ENCODE data around the gene VPS72. TPM values are rescaled to one million over a fixed set of nuclear protein-coding genes. Genes with fewer than 3 reads are reported as not detected.

The VPS72 gene
- total and polyA plus RNA-seq, 2 of the 13 experiments (the other 11 are each of a cell fraction or from before 2014, with no cell fraction given) = 33.7 to 34.5 TPM

GRCh38 chr1:151165738-151166504, 24.1 kb downstream of the VPS72 start, which contains the start of the genes LYSMD1 and SCNM1 (continued):
- TF ChIP-seq ZNF713 (CRISPR knock-in tag; IDR thresholded peaks at IDR 0.05) = peak; percentile 97; the same call in 1 of the 2 replicates
- TF ChIP-seq ZSCAN31 (CRISPR knock-in tag; IDR thresholded peaks at IDR 0.05; ENCODE audit: low read depth) = peak; percentile 60; the same call in 1 of the 2 replicates
- no peak for TF ChIP-seq AKNA (CRISPR knock-in tag; IDR thresholded peaks at IDR 0.05; ENCODE audit: borderline replicate concordance)
- TF ChIP-seq WIZ (CRISPR knock-in tag; IDR thresholded peaks at IDR 0.05) = peak; percentile 76; the same call in 1 of the 2 replicates
- TF ChIP-seq HOXA3 (CRISPR knock-in tag; IDR thresholded peaks at IDR 0.05) = peak; percentile 95
- TF ChIP-seq ZNF720 (CRISPR knock-in tag; IDR thresholded peaks at IDR 0.05) = no peak
- no peak for TF ChIP-seq IRX3 (CRISPR knock-in tag; IDR thresholded peaks at IDR 0.05; ENCODE audit: borderline replicate concordance, low read depth)
- TF ChIP-seq GFI1 (CRISPR knock-in tag; IDR thresholded peaks at IDR 0.05; ENCODE audit: borderline replicate concordance) = peak; percentile 60; the same call in 1 of the 2 replicates
- no peak; the same call in 1 of the 2 replicates for TF ChIP-seq PRDM15 (CRISPR knock-in tag; IDR thresholded peaks at IDR 0.05)
- peak; percentile 64 for TF ChIP-seq ZBTB21 (CRISPR knock-in tag; IDR thresholded peaks at IDR 0.05)
- peak; percentile 54; the same call in 1 of the 2 replicates for TF ChIP-seq HOXA5 (CRISPR knock-in tag; IDR thresholded peaks at IDR 0.05)
- no peak for TF ChIP-seq IKZF4 (CRISPR knock-in tag; IDR thresholded peaks at IDR 0.05; ENCODE audit: borderline replicate concordance, low read depth, not compliant biosample characterization)
- TF ChIP-seq ZNF275 (CRISPR knock-in tag; IDR thresholded peaks at IDR 0.05; ENCODE audit: borderline replicate concordance) = peak; percentile 68; the same call in 1 of the 2 replicates
- TF ChIP-seq ZNF781 (CRISPR knock-in tag; IDR thresholded peaks at IDR 0.05; ENCODE audit: borderline replicate concordance, not compliant biosample characterization) = no peak
- no peak for TF ChIP-seq ZNF17 (CRISPR knock-in tag; IDR thresholded peaks at IDR 0.05)
- no peak for TF ChIP-seq REXO4 (CRISPR knock-in tag; IDR thresholded peaks at IDR 0.05; ENCODE audit: borderline replicate concordance)
- TF ChIP-seq ZNF75D (CRISPR knock-in tag; IDR thresholded peaks at IDR 0.05; ENCODE audit: borderline replicate concordance) = no peak
- no peak for TF ChIP-seq SMAD9 (CRISPR knock-in tag; IDR thresholded peaks at IDR 0.05)
- peak; percentile 81 for TF ChIP-seq ISL2 (CRISPR knock-in tag; IDR thresholded peaks at IDR 0.05)

All from HepG2 (cell line).